ENCODE measurements around the gene UST. TPM values are rescaled to one million over a fixed set of nuclear protein-coding genes. Genes with fewer than 3 reads are reported as not detected.

The UST gene
- total and polyA plus RNA-seq, 2 experiments from 2014 or later: 8.0 to 11.7 TPM

DNA sequence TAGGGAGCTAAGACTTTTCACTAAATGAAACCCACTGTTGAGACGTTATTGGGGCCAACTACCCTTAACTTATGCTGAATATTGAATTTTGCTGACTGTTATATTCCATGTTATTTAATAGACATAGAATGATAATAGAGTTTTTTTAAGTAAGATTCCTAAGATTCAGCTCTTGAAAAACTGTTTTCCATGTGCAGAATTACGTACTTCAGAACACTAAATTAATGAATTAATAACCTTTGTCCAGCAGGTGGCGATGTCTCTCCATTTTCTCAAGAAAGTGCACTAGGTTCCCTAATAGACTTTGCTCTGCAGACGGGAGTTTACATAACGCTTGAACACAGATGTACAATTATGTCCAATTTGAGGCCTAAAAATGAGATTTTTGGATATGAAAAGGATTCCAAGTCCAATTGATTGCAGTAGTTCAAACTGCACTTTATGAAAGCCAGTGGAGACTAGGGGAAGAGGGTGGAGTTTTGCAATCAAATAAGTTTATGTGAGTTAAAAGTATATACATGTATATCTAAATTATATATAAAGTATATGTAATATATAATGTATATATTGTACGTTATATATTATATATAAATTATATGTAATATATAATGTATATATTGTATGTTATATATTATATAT lies 282.1 kb downstream of the UST start:
- Histone ChIP-seq H3K79me2 (no peaks in the 10 kb centered on the region), H4K20me1 (ENCODE audit: insufficient read depth, poor library complexity, severe bottlenecking) (no peaks in the 10 kb centered on the region), H3K27me3 (no peaks in the 10 kb centered on the region), H3K4me3 (no peak overlapping the region), H3K4me2 (no peak overlapping the region), H2AFZ (no peak overlapping the region), H3K9me3 (ENCODE audit: low read depth) (no peaks in the 10 kb centered on the region), H3K36me3 (replicated peaks; ENCODE audit: insufficient read depth, low read depth) (no peaks in the 10 kb centered on the region), H3K9me2 (replicated peaks; ENCODE audit: insufficient read depth) (no peaks in the 10 kb centered on the region), H3K4me1 (ENCODE audit: insufficient read depth) (peaks cover 22% of the 10 kb centered on the region), H3K27ac (no peak overlapping the region)
- 18% methylated on average over 6 of the region's 6 CpGs for WGBS (ENCODE audit: low lambda C conversion rate, missing lambda C conversion rate)
- peak; percentile 92 for DNase-seq (ENCODE audit: low spot score)
- peak; percentile 80 for TF ChIP-seq CTCF (IDR thresholded peaks at IDR 0.05; ENCODE audit: poor library complexity)
- TF ChIP-seq EZH2phosphoT487 (IDR thresholded peaks at IDR 0.05; ENCODE audit: low read depth, severe bottlenecking, unreplicated experiment): no peak

- Histone ChIP-seq H4K20me1 (ENCODE audit: insufficient read depth, poor library complexity, severe bottlenecking) (no peaks in the 10 kb centered on the region), H3K27ac (peak overlapping the region; percentile 29), H3K4me3 (no peak overlapping the region), H3K79me2 (no peaks in the 10 kb centered on the region), H3K9me3 (ENCODE audit: low read depth) (no peaks in the 10 kb centered on the region), H3K9me2 (replicated peaks; ENCODE audit: insufficient read depth) (no peaks in the 10 kb centered on the region), H3K4me1 (ENCODE audit: insufficient read depth) (peaks cover 26% of the 10 kb centered on the region), H3K36me3 (replicated peaks; ENCODE audit: insufficient read depth, low read depth) (no peaks in the 10 kb centered on the region), H3K27me3 (no peaks in the 10 kb centered on the region), H2AFZ (no peak overlapping the region), H3K4me2 (no peak overlapping the region)
- no peak for TF ChIP-seq CTCF (IDR thresholded peaks at IDR 0.05; ENCODE audit: poor library complexity)
- TF ChIP-seq EZH2phosphoT487 (IDR thresholded peaks at IDR 0.05; ENCODE audit: low read depth, severe bottlenecking, unreplicated experiment): no peak
- no peak for TF ChIP-seq EZH2 (IDR thresholded peaks at IDR 0.05; ENCODE audit: borderline replicate concordance)
- 63% methylated on average over 4 of the region's 4 CpGs for WGBS (ENCODE audit: low lambda C conversion rate, missing lambda C conversion rate)
- no peak for DNase-seq (ENCODE audit: low spot score)
Observed at GRCh38 chr6:149031201-149031858, 284.5 kb downstream of the UST start.

DNA sequence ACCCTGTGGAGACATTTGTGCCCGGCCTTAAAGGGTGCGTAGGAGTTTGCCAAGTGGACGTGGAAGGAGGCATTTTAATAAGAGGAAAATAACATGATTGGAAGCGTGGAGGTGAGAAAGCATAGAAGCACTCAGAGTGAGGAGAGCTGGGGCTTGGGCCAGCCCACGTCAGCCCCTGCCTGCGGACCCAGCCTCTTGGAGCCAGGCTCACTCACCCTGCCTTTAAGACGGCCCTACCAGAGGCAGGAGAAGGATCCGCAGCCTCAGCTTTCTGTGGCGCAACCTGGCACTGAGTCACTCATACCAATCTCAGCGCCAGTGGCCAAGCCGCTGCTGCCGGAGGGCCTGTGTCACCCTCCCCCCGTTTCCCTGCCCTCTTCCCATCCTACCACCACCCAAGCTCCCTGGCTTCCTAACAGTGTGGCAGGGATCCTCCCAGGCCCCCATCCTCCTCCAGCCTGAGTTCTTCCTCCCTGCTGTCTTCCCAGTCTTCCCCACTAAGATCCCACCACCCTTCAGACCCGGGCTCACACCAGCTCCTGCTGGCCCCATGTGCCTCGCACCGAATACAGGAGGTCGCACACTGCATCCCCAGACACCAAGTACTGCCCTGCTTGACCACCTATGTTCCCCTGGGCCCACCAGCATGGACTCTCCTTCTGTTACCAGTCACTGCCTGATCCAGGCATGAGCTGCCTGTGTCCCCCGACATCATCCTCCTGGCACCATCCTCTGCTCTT lies 285.2 kb downstream of the UST start:
- Histone ChIP-seq H2AFZ (no peak overlapping the region), H3K27me3 (no peaks in the 10 kb centered on the region), H3K36me3 (replicated peaks; ENCODE audit: insufficient read depth, low read depth) (no peaks in the 10 kb centered on the region), H3K27ac (peak overlapping the region; percentile 29), H4K20me1 (ENCODE audit: insufficient read depth, poor library complexity, severe bottlenecking) (no peaks in the 10 kb centered on the region), H3K79me2 (no peaks in the 10 kb centered on the region), H3K9me2 (replicated peaks; ENCODE audit: insufficient read depth) (no peaks in the 10 kb centered on the region), H3K4me1 (ENCODE audit: insufficient read depth) (peaks cover 33% of the 10 kb centered on the region), H3K9me3 (ENCODE audit: low read depth) (no peaks in the 10 kb centered on the region), H3K4me2 (no peak overlapping the region), H3K4me3 (no peak overlapping the region)
- TF ChIP-seq CTCF (IDR thresholded peaks at IDR 0.05; ENCODE audit: poor library complexity) (no peak), EZH2phosphoT487 (IDR thresholded peaks at IDR 0.05; ENCODE audit: low read depth, severe bottlenecking, unreplicated experiment) (no peak), EZH2 (IDR thresholded peaks at IDR 0.05; ENCODE audit: borderline replicate concordance) (no peak)
- DNase-seq (ENCODE audit: low spot score): no peak
- WGBS (ENCODE audit: low lambda C conversion rate, missing lambda C conversion rate): 83% methylated on average over 15 of the region's 18 CpGs
